ENCODE data around the gene ZNF684.

- TF ChIP-seq EP300 (IDR thresholded peaks at IDR 0.05) (peak; percentile 46 to 83), CTCF (IDR thresholded peaks at IDR 0.05) (no peak)
Measured at GRCh38 chr1:40531381-40532061, at the start of gene ZNF684.

Data from tibial nerve (tissue), 4 donors.